Testis (tissue), 3 donors: ENCODE data around the gene NUDT3. TPM values are rescaled to one million over a fixed set of nuclear protein-coding genes. Genes with fewer than 3 reads are reported as not detected.

ENCODE experiments used
- DNase-seq: peaks from one replicate; pipeline ENCODE4 v3.0.0-alpha.2; 2019
- H3K27ac ChIP-seq, 2 donors: fragments of 200-600 bp; sonication (generic); one replicate each; pipeline ENCODE4 v1.5.1; 2019
- H3K27me3 ChIP-seq: fragments of 200-600 bp; sonication (generic); one replicate; pipeline ENCODE4 v1.5.1; 2019
- H3K36me3 ChIP-seq: fragments of 200-600 bp; sonication (generic); one replicate; pipeline ENCODE4 v1.5.1; 2017; ENCODE audit warnings: low read depth; ENCODE audit errors: missing control alignments
- H3K4me1 ChIP-seq: fragments of 200-600 bp; sonication (generic); one replicate; pipeline ENCODE4 v1.5.1; 2019
- H3K4me3 ChIP-seq, 2 donors: fragments of 200-600 bp; sonication (generic); one replicate each; pipeline ENCODE4 v1.5.1; 2017 to 2019
- H3K9me3 ChIP-seq: fragments of 200-600 bp; sonication (generic); one replicate; pipeline ENCODE4 v1.5.1; 2017
- CTCF ChIP-seq, 3 experiments: fragments of 450-650 bp in 2 of 3; fragments of 200-600 bp in 1 of 3; sonication (generic) in 1 of 3; IDR thresholded peaks; one replicate each; pipeline ENCODE4 v1.5.1; 2016 to 2019; ENCODE audit warnings: antibody characterized with exemption in 3 of 3, mild to moderate bottlenecking in 2 of 3, moderate library complexity in 1 of 3
- POLR2A ChIP-seq: fragments of 450-650 bp; IDR thresholded peaks from one replicate; pipeline ENCODE4 v1.6.1; 2017; ENCODE audit warnings: antibody characterized with exemption, mild to moderate bottlenecking, moderate library complexity
- WGBS, 2 donors: methylation state at CpG; one replicate each; pipeline ENCODE4 v1.1.5; 2018; 5-methylcytosine and 5-hydroxymethylcytosine counted together
- intact Hi-C: fragments of 100-400 bp; cut with DNase I; formaldehyde crosslinking; loops from one replicate; pipeline ENCODE4 v1.15.1; 2023; ENCODE audit warnings: low total_unique reads
- polyA plus RNA-seq: library from polyadenylated mRNA; stranded (reverse); fragments of 350-450 nt; fragmentation: Illumina TruSeq; extraction: RNeasy Lipid Tissue Mini Kit (QIAGEN cat#74804); gene quantifications from one replicate; pipeline ENCODE4 v1.2.3, GENCODE V29; 2014; ENCODE audit warnings: low read depth, low replicate concordance; ENCODE audit not compliant: insufficient read depth
- total RNA-seq, 2 donors: library from RNA; depleted of rRNA; stranded (reverse); fragments of >200 nt; gene quantifications; one replicate each; pipeline ENCODE4 v1.2.3, GENCODE V29; 2016

NUDT3 gene
- total and polyA plus RNA-seq, 3 donors from 2014 or later: 18.7 to 28.3 (median 24.0) TPM

- H3K36me3 ChIP-seq: no peaks in the 10 kb centered on the region
- WGBS, 2 donors: 61 to 71% methylated on average over 5 of the region's 5 CpGs
- H3K4me1 ChIP-seq: no peaks in the 10 kb centered on the region
- no peak overlapping the region for H3K4me3 ChIP-seq
- intact Hi-C loops: no loop called here
- no peaks in the 10 kb centered on the region for H3K9me3 ChIP-seq
- H3K27ac ChIP-seq: no peak overlapping the region
- no peak for TF ChIP-seq POLR2A
- no peak for TF ChIP-seq CTCF (IDR thresholded peaks at IDR 0.05)
- no peaks in the 10 kb centered on the region for H3K27me3 ChIP-seq
- DNase-seq: no peak
These were observed 103.9 kb downstream of the NUDT3 start for GRCh38 chr6:34288581-34288980.

GRCh38 chr6:34285448-34286164, 106.9 kb downstream of the NUDT3 start:
- Histone ChIP-seq H3K4me1 (no peaks in the 10 kb centered on the region), H3K27me3 (no peaks in the 10 kb centered on the region), H3K27ac (no peak overlapping the region), H3K4me3 (no peak overlapping the region), H3K36me3 (no peaks in the 10 kb centered on the region), H3K9me3 (no peaks in the 10 kb centered on the region)
- no peak for TF ChIP-seq POLR2A
- TF ChIP-seq CTCF (IDR thresholded peaks at IDR 0.05): no peak
- DNase-seq: no peak
- intact Hi-C loops: no loop called here
- WGBS, 2 donors: 74 to 80% methylated on average over 4 of the region's 4 CpGs

- WGBS, 2 donors: 67 to 79% methylated on average over 4 of the region's 4 CpGs
- Histone ChIP-seq H3K4me3 (no peak overlapping the region), H3K27ac (no peak overlapping the region), H3K27me3 (no peaks in the 10 kb centered on the region), H3K9me3 (no peaks in the 10 kb centered on the region), H3K36me3 (no peaks in the 10 kb centered on the region), H3K4me1 (no peaks in the 10 kb centered on the region)
- no peak for DNase-seq
- intact Hi-C loops: no loop called here
- TF ChIP-seq CTCF (IDR thresholded peaks at IDR 0.05) (no peak), POLR2A (no peak)
These were observed 107.7 kb downstream of the NUDT3 start for GRCh38 chr6:34284563-34285447.

GRCh38 chr6:34281702-34282334, 110.7 kb downstream of the NUDT3 start:
- no peak for DNase-seq
- intact Hi-C loops: no loop called here
- no peaks in the 10 kb centered on the region for H3K4me1 ChIP-seq
- 80 to 83% methylated on average over 6 of the region's 6 CpGs for WGBS, 2 donors
- H3K27ac ChIP-seq: no peak overlapping the region
- H3K4me3 ChIP-seq: no peak overlapping the region
- H3K36me3 ChIP-seq: no peaks in the 10 kb centered on the region
- H3K9me3 ChIP-seq: no peaks in the 10 kb centered on the region
- H3K27me3 ChIP-seq: no peaks in the 10 kb centered on the region
- TF ChIP-seq POLR2A: no peak
- no peak for TF ChIP-seq CTCF (IDR thresholded peaks at IDR 0.05)
